NCI-H82 treated with DMSO at 0.1 percent for 48 hours (cell line): ENCODE data around the gene PPARD.
A peak's percentile ranks its signal among the peaks of the same experiment; 100 is the strongest.

ENCODE experiments used
- DNase-seq: peaks from one replicate; lab custom pipeline; 2025; ENCODE audit not compliant: unreplicated experiment; lab: John Stamatoyannopoulos, UW

Gene PPARD

GRCh38 chr6:35354361-35355135 lies 12.2 kb downstream of the PPARD start:
- DNase-seq, result no peak

- no peak for DNase-seq
Observed at GRCh38 chr6:35356391-35356790, 14.0 kb downstream of the PPARD start.

- peak; percentile 56 for DNase-seq
Observed at GRCh38 chr6:35357677-35358076, 15.3 kb downstream of the PPARD start.

GRCh38 chr6:35358086-35358485 lies 15.7 kb downstream of the PPARD start:
- no peak for DNase-seq

- DNase-seq, result no peak
Observed at GRCh38 chr6:35359346-35359743, 17.0 kb downstream of the PPARD start.

- no peak for DNase-seq
Observed at GRCh38 chr6:35359744-35360348, 17.5 kb downstream of the PPARD start.

- no peak for DNase-seq
Observed at GRCh38 chr6:35360349-35361138, 18.2 kb downstream of the PPARD start.

- DNase-seq, result no peak
Observed at GRCh38 chr6:35362200-35362599, 19.8 kb downstream of the PPARD start.

- DNase-seq, result no peak
Observed at GRCh38 chr6:35363293-35363750, 21.0 kb downstream of the PPARD start.

GRCh38 chr6:35365594-35366203 lies 23.3 kb downstream of the PPARD start:
- DNase-seq, result no peak

GRCh38 chr6:35366204-35366596 lies 23.8 kb downstream of the PPARD start:
- no peak for DNase-seq

- DNase-seq, result no peak
Observed at GRCh38 chr6:35367646-35368037, 25.3 kb downstream of the PPARD start.

- DNase-seq, result no peak
Observed at GRCh38 chr6:35368038-35368887, 25.9 kb downstream of the PPARD start.

- DNase-seq, result no peak
Observed at GRCh38 chr6:35370124-35370741, 27.9 kb downstream of the PPARD start.

GRCh38 chr6:35370785-35371493 lies 28.6 kb downstream of the PPARD start:
- no peak for DNase-seq

GRCh38 chr6:35371494-35372262 lies 29.3 kb downstream of the PPARD start:
- DNase-seq, result no peak

- no peak for DNase-seq
Observed at GRCh38 chr6:35372633-35373032, 30.3 kb downstream of the PPARD start.

GRCh38 chr6:35376281-35376680 lies 33.9 kb downstream of the PPARD start:
- DNase-seq, result no peak

- DNase-seq, result no peak
Observed at GRCh38 chr6:35377002-35377401, 34.6 kb downstream of the PPARD start.
